ENCODE results near the gene AP5S1.

Gene AP5S1

DNA sequence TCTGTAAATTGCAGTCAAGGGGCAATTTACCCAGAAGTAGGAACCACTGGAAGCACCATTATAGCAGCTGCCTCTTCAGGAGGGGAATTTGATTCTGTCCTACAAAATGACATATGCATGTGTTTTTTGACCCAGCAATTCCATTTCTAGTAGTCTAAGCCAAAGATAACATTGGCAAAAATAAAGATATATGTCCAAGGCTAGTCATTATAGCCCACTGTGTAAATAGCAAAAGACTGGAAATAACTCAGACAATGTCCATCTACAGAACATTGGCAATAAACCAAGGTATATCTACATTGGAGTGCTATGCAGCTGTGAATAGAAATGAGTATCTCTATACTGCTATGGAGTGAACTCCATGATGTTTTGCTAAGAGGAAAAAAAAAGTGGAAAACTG, 56.3 kb downstream of the AP5S1 start:
- DNase-seq (ENCODE audit: low read depth in 2 of 2): no peak
